ENCODE results near the gene EHMT1.

- TF ChIP-seq EZH2 (IDR thresholded peaks at IDR 0.05) = no peak
- no peak for TF ChIP-seq POLR2AphosphoS5 (IDR thresholded peaks at IDR 0.05; ENCODE audit: borderline replicate concordance, low read depth, low read length)
- no peak for TF ChIP-seq FOXP2 (optimal IDR thresholded peaks at IDR 0.05; ENCODE audit: control extremely low read depth, extremely low read length, insufficient read depth)
Measured at GRCh38 chr9:137787381-137787780, 168.6 kb downstream of the EHMT1 start.
